Heart right ventricle (tissue), 16 donors: ENCODE results near the gene OSM. TPM values are rescaled to one million over a fixed set of nuclear protein-coding genes. Genes with fewer than 3 reads are reported as not detected.
A peak's percentile ranks its signal among the peaks of the same experiment; 100 is the strongest.

Experiments used
- ATAC-seq, 8 donors: fragments of 200-7000 bp; cut with Tn5 transposase; one replicate each; pipeline ENCODE4 v1.9.1; 2020; ENCODE audit warnings: mild to moderate bottlenecking in 8 of 8, moderate library complexity in 8 of 8, moderate number of reproducible peaks in 1 of 8
- DNase-seq, 2 donors: peaks; one replicate each; pipeline ENCODE4 v3.0.0-alpha.2; 2020
- H3K27ac ChIP-seq, 10 donors: fragments of 200-600 bp; sonication (generic) in 2 of 10; one replicate each; pipeline versions ENCODE4 v1.5.0 to v1.8.0; 2020 to 2022; ENCODE audit warnings: mild to moderate bottlenecking in 3 of 10
- H3K27me3 ChIP-seq, 7 donors: fragments of 200-600 bp; one replicate each; pipeline ENCODE4 v1.8.0; 2021 to 2022; ENCODE audit warnings: mild to moderate bottlenecking in 2 of 7
- H3K36me3 ChIP-seq, 9 donors: fragments of 200-600 bp; sonication (generic) in 1 of 9; one replicate each; pipeline versions ENCODE4 v1.5.0 to v1.8.0; 2020 to 2022; ENCODE audit warnings: mild to moderate bottlenecking in 2 of 9
- H3K4me1 ChIP-seq, 9 donors: fragments of 200-600 bp; sonication (generic) in 1 of 9; one replicate each; pipeline versions ENCODE4 v1.5.0 to v1.8.0; 2020 to 2022; ENCODE audit warnings: mild to moderate bottlenecking in 4 of 9
- H3K4me3 ChIP-seq, 10 donors: fragments of 200-600 bp; sonication (generic) in 2 of 10; one replicate each; pipeline versions ENCODE4 v1.5.0 to v1.8.0; 2020 to 2022; ENCODE audit warnings: mild to moderate bottlenecking in 7 of 10, moderate library complexity in 2 of 10
- H3K9me3 ChIP-seq, 11 donors: fragments of 200-600 bp in 10 of 11; sonication (generic) in 2 of 11; one replicate each; pipeline versions ENCODE4 v1.5.0 to v1.8.0; 2013 to 2022; ENCODE audit warnings: mild to moderate bottlenecking in 2 of 11, control low read depth in 1 of 11, moderate library complexity in 1 of 11
- CTCF ChIP-seq, 9 donors: fragments of 200-600 bp; sonication (generic) in 2 of 9; IDR thresholded peaks; one replicate each; pipeline versions ENCODE4 v1.5.0 to v1.8.0; 2021 to 2022; ENCODE audit warnings: antibody characterized with exemption in 9 of 9, mild to moderate bottlenecking in 5 of 9, moderate library complexity in 1 of 9
- WGBS, 2 donors: extraction: QIAGEN DNeasy Blood & Tissue Kit; methylation state at CpG; one replicate each; pipeline ENCODE4 v1.1.7; 2013; ENCODE audit warnings: inconsistent platforms in 1 of 2; 5-methylcytosine and 5-hydroxymethylcytosine counted together
- intact Hi-C, 10 donors: fragments of 100-400 bp; cut with DNase I; formaldehyde crosslinking; loops; one replicate each; pipeline versions ENCODE4 v1.11.1 to v1.14.2; 2022
- polyA plus RNA-seq, 2 donors: library from polyadenylated mRNA; stranded (reverse); fragments of 200-250 nt; gene quantifications; one replicate each; pipeline ENCODE4 v1.2.3, GENCODE V29; 2013
- total RNA-seq, 10 donors: library from RNA; stranded (reverse); fragmentation: NEBNext Ultra II Directional in 3 of 10; extraction: Animal tissue kit (Norgen Biotek cat#: 25700) in 3 of 10; gene quantifications; one replicate each; pipeline versions ENCODE4 v1.2.1 to v1.2.4, GENCODE V29; 2021 to 2023
- donor health status: Arrhythmogenic right ventricular cardiomyopathy.
- donor health status: ischemic (EF 13 %, LVEDD 7.1; RV severe dilation, severe dysfunction).
- donor health status: healthy with polysubstance abuse.
- donor health status: DM: no; HTN: yes; CAD: no.
- donor health status: DM: no; HTN: no; CAD: no.
- donor health status: ischemic (EF 25% LVEDD 6.9; RV normal size, moderate dysfunction).
- donor health status: ischemic (EF 25% LVEDD 5.7; RV mildly dilated, moderate dysfunction).
- donor health status: healthy.
- donor health status: DM: yes; HTN: yes; CAD: no.
- donor health status: Ischemic cardiomyopathy.
- donor health status: ischemic (EF 35%, LVEDD 5.7; RV mildly dilated, moderate dysfunction).
- donor health status: nonischemic (EF 11% LVEDD 7.7; RV severe dilation, severe dysfunction).
- donor health status: DM: yes; HTN: yes; CAD: no.
- donor health status: PGD.
- donor health status: ischemic (EF 29% LVEDD 5.4; RV normal size, mild dysfunction).
- donor health status: nonischemic (EF 23%, LVEDD 6.1; RV moderate dilation, normal function).

Gene OSM
- total and polyA plus RNA-seq, 12 donors = 0.20 to 2.8 (median 0.41) TPM; not detected in 3

DNA sequence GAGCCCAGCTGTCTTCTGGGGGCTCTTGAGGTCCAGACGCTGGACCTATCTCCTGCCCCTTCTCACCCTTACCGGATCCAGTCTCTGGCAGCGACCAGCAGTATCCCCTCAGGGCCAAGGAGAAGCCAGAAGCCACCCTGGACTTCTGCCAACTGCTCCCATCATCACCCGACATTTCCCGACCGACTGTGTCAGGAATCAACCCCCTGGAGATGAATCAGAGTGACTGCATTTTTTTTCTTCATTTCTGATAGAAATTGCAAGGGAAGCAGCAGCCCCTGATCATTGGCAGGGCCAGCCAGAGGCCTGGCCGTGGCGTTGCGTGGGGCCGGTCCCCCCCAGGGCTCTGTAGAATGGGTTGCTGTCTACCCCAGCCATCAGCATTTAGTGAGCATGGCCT is 14.9 kb downstream of the OSM start:
- ATAC-seq (no peak), DNase-seq (peak; percentile 54)
- Histone ChIP-seq H3K9me3 (no peaks in the 10 kb centered on the region), H3K4me3 (no peak overlapping the region), H3K27me3 (peaks cover 3 to 49% (median 44%) of the 10 kb centered on the region in 7 donors), H3K27ac (peak overlapping the region in 5 of 10 donors; percentile 48 to 88 (median 56)), H3K36me3 (no peaks in the 10 kb centered on the region), H3K4me1 (peaks cover 5 to 77% (median 24%) of the 10 kb centered on the region in 9 donors)
- TF ChIP-seq CTCF (IDR thresholded peaks at IDR 0.05) = no peak
- intact Hi-C loops = loop anchor here in 1 of 10 donors (5.0 kb wide), 1 partner anchor 44 kb away; no protein-coding TSS in a partner anchor
- 47 to 51% methylated on average over 10 of the region's 10 CpGs for WGBS, 2 donors

DNA sequence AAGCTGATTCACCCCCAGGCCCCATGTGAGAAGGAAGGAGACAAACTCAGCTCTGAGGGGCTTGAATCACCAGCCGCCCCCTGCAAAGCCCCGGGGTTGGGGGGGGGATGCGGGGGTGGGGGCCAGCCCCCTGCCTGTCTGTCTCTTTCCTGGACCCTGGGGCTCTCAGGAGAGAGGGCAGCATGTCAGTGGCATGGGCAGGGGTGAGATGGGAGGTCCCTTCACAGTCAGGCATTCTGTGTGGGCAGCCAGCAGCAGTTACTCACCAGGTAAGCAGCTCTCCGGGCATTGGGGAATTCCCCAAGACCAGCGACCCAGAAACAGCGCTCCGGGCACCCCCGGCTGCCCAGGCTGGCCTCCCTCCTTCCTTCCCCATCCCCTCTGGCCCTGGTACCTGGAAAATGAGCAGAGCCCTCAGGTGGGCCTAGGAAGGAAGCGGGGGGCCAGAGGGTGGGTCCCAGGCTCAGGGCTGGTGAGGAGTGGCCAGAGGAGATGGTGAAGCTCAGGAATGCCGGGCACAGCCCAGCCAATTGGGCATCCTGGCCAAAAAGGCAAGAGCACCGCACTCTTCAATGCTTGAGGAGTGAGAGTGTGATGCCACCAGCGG is 15.9 kb downstream of the OSM start:
- Histone ChIP-seq H3K4me1 (peaks cover 2 to 77% (median 31%) of the 10 kb centered on the region in 9 donors), H3K4me3 (no peak overlapping the region), H3K27me3 (peaks cover 3 to 59% (median 47%) of the 10 kb centered on the region in 7 donors), H3K27ac (peak overlapping the region in 4 of 10 donors; percentile 8 to 88 (median 43)), H3K9me3 (no peaks in the 10 kb centered on the region), H3K36me3 (no peaks in the 10 kb centered on the region)
- no peak for DNase-seq
- WGBS, 2 donors = 73 to 75% methylated on average over 12 of the region's 12 CpGs
- intact Hi-C loops = loop anchor here in 1 of 10 donors (5.0 kb wide), 1 partner anchor 43 kb away; no protein-coding TSS in a partner anchor
- no peak for TF ChIP-seq CTCF (IDR thresholded peaks at IDR 0.05)
- ATAC-seq = no peak

DNA sequence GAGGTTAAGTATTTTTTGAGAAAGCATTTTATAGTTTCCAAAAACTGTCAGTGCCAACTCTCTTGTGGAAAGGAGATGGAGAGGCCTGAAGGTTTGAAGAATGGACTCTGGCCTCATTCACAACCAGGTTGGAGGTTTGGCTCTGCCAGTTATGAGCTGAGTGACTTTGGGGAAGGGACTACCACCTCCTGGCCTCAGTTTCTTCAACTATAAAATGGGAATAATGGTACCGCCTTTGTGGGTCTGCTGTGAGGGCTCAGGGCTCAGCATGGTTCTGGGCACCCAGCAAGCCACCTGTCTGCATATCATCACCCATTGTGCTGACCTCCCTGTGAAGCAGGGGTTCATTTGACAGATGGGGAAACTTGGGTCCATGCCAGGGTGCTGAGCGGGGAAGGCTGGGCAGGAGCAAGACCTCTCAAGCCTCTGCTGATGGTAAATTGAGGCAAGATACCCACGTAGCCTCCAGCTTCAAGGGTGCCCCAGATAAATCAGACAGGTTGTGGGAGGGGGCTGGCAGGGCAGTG is 16.5 kb downstream of the OSM start:
- ATAC-seq = no peak
- Histone ChIP-seq H3K4me3 (no peak overlapping the region), H3K9me3 (no peaks in the 10 kb centered on the region), H3K27me3 (peaks cover 3 to 62% (median 50%) of the 10 kb centered on the region in 7 donors), H3K27ac (peak overlapping the region in 2 of 10 donors; percentile 22 to 88), H3K4me1 (peaks cover 4 to 77% (median 33%) of the 10 kb centered on the region in 9 donors), H3K36me3 (no peaks in the 10 kb centered on the region)
- DNase-seq = no peak
- TF ChIP-seq CTCF (IDR thresholded peaks at IDR 0.05) = no peak
- WGBS, 2 donors = 89 to 91% methylated on average over 3 of the region's 3 CpGs
- intact Hi-C loops = loop anchor here in 1 of 10 donors (5.0 kb wide), 1 partner anchor 43 kb away; no protein-coding TSS in a partner anchor

DNA sequence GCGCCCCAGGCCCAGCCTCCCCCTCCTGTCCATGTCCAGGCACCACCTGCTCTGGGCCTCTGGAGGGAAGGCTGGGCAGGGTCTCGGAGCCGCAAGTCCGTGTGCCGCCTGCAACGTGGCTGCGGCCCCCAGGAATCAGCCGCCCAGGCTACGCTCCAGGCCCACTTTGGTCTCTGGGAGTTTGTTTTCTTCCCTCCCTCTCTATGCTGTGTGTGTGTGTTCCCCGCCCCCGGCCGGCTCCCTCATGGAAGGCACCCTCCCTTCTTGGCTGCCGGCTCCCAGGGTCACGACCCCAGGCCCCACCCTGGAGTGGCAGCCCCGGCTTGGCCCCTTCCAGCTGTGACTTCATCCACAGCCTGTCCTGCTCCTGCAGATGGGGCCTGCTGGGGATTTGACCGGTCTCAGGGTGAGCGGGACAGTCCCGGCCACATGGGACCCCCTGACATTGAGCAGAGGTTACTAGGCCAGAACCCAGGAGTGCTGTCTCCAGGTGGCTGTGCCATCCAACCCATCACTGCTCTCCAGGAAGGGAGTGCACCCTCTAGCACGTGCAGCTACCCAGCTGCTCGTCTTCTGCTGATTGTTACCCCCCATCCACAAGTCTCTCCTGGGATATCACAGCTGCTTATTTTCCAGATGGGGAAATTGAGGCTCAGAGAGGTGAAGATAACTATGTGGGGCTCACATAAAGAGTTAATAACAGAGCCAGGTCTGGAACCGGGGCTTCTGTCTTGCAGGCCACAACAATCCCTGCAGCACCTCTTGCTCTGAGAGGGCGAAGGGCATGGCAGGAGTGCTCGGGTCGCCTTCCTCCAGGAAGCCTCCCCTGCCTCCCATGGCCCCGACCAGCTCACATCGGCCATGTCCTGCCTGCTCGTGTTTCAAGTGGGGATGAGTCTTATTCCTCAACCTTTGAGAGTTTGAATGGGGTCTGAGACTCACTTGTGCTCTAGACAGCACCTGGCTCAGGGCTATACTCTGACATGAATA is 17.3 kb downstream of the OSM start:
- peak overlapping the region in 6 of 10 donors; percentile 7 to 88 (median 50) for H3K27ac ChIP-seq
- peak overlapping the region in 2 of 10 donors; percentile 26 to 60 for H3K4me3 ChIP-seq
- DNase-seq (peak; percentile 68 to 78), ATAC-seq (peak in 7 of 8 donors; percentile 35 to 70 (median 48))
- 59 to 62% methylated on average over 26 to 27 of the region's 27 CpGs for WGBS, 2 donors
- intact Hi-C loops = loop anchor here in 4 of 10 donors (5.0 kb wide), 1 partner anchor 42 kb away; no protein-coding TSS in a partner anchor
- TF ChIP-seq CTCF (IDR thresholded peaks at IDR 0.05) = no peak
- H3K27me3 ChIP-seq = peaks cover 3 to 64% (median 56%) of the 10 kb centered on the region in 7 donors
- H3K36me3 ChIP-seq = peaks cover 0 to 3% (median 0%) of the 10 kb centered on the region in 9 donors
- H3K9me3 ChIP-seq = no peaks in the 10 kb centered on the region
- peaks cover 4 to 76% (median 33%) of the 10 kb centered on the region in 9 donors for H3K4me1 ChIP-seq
